Suppressor macrophage treated with lipopolysaccharide for 4 hours (primary cell): Measurements from ENCODE around the gene TMEM87B.

ENCODE experiments used
- DNase-seq: peaks from one replicate; pipeline ENCODE4 v3.0.0-alpha.2; 2020

TMEM87B gene

GRCh38 chr2:112054847-112055729, at the start of gene TMEM87B:
TMEM87B (plus strand) TSS chr2:112055269; CDS start chr2:112055592, 323 bp downstream.
- DNase-seq: peak; percentile 99

GRCh38 chr2:112005406-112006075, 49.5 kb upstream of the TMEM87B start:
- no peak for DNase-seq

GRCh38 chr2:112006076-112006410, 49.0 kb upstream of the TMEM87B start:
- peak; percentile 87 for DNase-seq

DNA sequence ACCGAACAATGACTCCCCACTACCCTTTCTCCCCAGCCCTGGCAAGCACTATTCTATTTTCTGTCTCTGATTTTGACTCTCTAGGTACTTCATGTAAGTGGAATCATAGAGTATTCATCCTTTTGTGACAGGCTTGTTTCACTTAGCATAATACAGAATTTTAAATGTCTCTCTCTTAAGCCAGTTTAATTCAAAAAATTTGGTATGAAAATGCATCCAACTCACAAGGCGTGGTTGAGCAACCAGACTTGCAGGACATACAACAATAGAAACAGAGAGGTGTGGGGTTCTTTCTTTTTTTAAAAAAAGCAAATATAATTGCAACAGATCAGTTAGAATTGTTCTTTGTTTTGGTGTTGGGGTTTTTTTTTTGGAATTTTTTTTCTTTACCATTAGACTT, 47.6 kb upstream of the TMEM87B start:
- no peak for DNase-seq

DNA sequence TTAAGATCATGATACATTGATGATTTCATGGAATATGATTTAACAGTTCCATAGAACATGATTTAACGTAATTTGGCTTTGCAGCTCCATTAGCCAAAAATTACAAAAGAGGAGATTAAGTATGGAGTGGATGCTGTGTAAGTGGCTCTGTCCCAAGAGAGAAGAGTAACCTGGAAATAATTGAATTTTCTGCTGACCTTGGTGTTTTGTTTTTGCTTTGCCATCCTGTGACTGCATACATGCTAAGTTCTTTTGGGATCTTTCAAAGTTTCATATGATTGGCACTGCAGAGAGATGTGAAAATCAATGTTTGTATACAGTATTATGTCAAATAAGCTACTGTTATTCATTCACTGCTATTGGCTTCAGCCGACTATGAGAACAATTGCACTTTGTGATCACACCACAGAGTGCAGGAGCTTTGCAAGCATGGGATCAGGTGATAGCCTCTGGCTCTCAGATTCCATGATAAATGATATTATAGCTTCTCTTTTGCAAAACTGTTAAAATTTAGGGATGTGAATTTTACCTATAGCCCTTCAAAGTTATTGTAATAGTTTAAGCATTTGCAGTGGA, 46.1 kb upstream of the TMEM87B start:
- no peak for DNase-seq

DNA sequence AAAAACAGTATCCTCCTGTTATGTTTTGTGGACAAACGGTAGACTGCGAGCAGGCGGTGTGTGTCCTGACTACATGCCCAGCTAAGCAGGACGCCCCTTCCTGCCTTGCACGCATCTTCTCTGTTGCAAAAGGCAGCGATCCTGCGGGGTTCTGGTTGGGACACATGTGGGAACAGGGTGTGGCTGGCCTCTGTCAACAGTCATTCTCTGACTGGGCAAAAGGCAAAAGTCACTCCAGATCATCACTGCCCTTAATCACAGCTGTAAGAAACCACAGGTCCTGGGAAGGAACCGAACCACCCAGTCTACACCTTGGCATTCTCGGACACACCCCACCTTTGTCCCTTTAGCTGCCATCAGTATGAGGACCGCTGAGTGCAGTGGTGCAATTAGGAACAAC, 44.3 kb upstream of the TMEM87B start:
- DNase-seq: peak; percentile 65

- DNase-seq: no peak
Observed at GRCh38 chr2:112012556-112012955, 42.5 kb upstream of the TMEM87B start.

DNA sequence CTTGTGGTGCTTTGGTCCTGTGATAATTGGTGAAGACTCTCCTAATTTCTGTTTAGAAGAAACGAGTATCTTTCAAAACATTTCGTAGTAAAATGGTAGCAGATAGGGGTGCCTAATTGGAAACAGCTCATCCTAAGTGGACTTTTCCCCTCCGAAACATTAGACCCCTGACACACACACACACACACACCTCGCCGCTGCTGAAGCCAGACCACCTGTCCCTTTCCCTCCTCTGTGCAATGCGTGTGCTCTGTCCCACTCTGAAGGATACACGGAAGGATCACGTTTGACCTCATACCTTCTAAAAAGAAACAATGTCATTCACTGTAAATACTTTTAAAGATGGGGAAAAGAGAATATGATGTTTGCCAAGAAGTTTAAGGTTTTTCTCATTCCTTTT, 36.2 kb upstream of the TMEM87B start:
- DNase-seq: no peak

DNA sequence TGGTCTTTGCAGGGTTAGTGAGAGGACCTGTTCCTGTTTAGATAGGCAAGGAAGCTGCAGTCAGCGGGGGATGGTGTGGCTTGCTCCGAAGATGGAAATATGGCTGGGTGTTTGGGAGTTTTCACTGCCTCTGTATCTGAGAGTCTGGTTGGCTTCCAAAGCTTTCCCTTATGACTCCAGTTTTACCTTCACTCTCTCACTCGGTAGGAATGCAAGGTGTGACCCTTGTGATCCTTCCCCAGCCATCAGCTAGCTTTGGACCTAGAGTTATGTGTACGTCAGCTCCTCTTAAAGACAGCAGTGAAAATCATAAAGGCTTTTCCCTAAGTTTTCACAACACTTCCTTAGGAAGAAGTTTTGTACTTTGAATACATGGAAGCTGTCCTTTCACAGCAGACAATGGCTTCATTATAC, 35.5 kb upstream of the TMEM87B start:
- DNase-seq: no peak

DNA sequence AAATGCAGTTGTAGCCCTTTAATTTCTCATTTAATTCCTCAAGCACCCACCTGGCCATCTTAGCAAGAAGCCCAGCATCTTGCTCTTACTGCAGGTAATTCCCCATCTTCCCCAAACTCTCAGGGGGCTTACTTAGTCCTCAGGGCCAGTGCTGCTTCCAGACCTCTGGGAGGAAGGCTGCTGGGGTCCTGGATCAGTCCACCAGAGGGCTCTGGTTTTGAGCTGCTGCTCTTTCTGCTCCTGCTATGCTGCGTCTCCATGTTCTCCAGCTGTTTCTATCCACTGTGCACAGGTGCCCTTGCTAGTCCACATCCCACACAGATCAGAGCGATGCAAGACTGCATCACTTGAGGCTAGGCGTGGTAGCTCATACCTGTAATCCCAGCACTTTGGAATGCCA, 34.5 kb upstream of the TMEM87B start:
- DNase-seq: no peak

DNA sequence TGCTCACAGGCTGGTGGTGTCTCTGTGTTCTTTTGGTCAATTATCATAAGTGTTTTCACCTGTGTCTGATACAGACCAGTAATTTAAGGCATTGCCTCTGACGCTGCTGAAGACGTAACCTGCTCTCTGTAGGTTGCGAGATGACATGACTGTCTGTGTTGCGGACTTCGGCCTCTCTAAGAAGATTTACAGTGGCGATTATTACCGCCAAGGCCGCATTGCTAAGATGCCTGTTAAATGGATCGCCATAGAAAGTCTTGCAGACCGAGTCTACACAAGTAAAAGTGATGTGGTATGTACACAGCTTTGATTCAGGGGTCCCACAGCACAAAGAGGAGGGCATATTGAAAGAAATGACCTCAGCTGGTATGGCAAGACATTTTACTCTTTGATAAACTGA, 33.8 kb upstream of the TMEM87B start:
- DNase-seq: no peak

GRCh38 chr2:112021781-112022231, 33.3 kb upstream of the TMEM87B start:
- DNase-seq: peak; percentile 58

DNA sequence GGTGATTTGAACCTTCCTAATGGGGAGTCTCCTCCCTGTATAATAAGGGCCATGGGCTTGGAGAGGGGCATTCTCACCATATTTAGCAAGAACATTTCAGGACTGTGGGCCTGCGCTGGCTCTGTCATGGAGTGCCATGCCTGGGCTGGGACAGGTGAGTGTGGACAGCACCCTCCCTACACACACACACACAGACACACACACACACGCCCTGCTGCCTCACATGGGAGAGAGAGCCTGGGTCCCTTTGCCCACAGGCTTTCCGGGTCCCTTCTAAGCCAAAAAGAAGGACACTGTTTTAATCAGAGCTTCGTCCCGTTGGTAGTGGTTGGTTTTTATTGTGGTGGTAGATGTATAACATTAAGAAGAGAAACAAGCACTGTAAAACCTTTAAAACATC, 31.4 kb upstream of the TMEM87B start:
- no peak for DNase-seq

DNA sequence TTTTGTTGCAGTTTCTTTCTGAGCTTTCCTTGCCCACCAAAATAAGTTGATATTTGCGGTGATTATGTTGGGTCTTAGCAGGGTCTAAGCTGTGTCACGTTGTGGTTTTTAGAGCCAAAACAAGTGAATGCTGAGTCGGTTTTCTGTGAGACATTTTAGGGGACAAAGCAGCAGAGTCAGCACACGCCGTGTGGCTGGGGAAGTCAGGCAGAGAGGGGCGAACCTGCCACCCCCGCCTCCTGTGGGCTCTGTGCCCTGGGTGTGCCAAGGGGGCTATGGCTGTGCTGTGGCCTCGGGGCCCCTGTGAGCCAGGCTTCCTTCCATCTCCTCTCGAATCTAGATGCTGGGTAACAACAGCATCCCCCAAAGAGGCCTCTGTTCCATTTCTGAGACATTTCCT, 30.8 kb upstream of the TMEM87B start:
- DNase-seq: peak; percentile 46

DNA sequence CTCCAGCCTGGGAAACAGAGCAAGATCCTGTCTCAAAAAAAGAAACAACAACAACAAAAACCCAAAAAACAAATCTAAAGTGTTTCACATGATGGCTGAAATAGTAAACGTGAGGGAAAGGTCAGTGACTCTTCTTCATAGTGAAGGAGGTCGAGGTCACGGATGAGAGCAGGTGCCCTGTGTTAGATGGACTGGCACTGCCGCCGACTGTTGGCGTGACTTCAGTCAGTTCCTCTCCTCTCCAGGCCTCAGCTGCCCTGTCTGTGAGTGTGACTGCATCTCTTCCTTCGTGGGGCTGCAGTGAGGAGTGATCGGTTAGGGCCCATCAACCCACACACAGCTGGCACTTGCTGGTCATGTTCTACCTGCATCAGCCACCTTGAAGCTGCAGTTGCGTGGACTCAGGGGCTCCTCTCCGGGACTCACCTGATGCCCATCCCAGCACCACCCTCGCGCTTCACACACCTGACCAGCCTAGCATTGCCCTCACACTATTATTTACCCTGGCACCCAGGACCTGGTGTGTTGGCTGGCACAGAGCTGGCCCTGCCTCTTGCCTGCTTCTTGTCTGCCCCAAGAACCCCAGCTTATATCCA, 30.1 kb upstream of the TMEM87B start:
- no peak for DNase-seq

- DNase-seq: no peak
Observed at GRCh38 chr2:112026509-112026908, 28.6 kb upstream of the TMEM87B start.

DNA sequence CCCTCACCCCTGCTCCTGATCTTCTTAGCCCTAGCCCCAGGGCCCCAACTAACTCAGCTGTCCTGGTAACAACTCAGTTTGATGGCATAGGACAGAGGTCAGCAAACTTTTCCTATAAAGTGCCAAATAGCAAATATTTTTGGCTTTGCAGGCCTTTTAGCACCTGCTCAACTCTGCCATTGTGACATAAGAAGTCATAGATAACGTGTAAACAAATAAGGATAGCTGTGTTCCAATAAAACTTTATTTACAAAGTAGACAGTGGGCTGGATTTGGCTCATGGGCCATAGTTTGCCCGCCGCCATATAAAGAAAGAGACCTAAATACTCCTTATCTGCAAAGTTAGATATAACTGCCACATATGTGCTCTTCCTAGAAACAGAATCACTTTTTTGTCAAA, 27.3 kb upstream of the TMEM87B start:
- no peak for DNase-seq

GRCh38 chr2:112029164-112029563, 25.9 kb upstream of the TMEM87B start:
- DNase-seq: no peak

- peak; percentile 57 for DNase-seq
Observed at GRCh38 chr2:112031473-112032223, 23.4 kb upstream of the TMEM87B start.

- no peak for DNase-seq
Observed at GRCh38 chr2:112032224-112032586, 22.9 kb upstream of the TMEM87B start.

GRCh38 chr2:112032689-112033465, 22.2 kb upstream of the TMEM87B start:
- peak; percentile 93 for DNase-seq

DNA sequence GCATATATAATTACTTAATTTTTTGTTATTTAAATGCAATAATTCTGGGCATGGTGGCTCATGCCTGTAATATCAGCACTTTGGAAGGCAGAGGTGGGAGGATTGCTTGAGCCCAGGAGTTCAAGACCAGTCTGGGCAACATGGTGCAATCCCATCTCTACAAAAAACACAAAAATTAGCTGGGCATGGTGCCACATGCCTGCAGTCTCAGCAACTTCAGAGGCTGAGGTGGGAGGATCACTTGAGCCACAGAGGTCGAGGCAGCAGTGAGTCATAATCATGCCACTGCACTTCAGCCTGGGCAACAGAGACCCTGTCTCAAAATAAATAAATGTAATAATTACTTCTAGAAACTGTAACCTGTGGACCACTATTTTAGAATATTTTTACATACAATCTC, 21.5 kb upstream of the TMEM87B start:
- DNase-seq: peak; percentile 69
